IPS-15b (cell line): Measurements from ENCODE around the gene CXCL11.

Experiments
- H3K27me3 ChIP-seq: one replicate; pipeline ENCODE4 v1.6.1; 2013; ENCODE audit warnings: low read length; ENCODE audit not compliant: control insufficient read depth, insufficient read depth
- H3K36me3 ChIP-seq: one replicate; pipeline ENCODE4 v1.6.1; 2013; ENCODE audit warnings: low read length; ENCODE audit not compliant: control insufficient read depth, insufficient read depth
- H3K4me1 ChIP-seq: one replicate; pipeline ENCODE4 v1.6.1; 2013; ENCODE audit warnings: mild to moderate bottlenecking, low read length; ENCODE audit not compliant: control insufficient read depth, insufficient read depth
- H3K4me3 ChIP-seq: one replicate; pipeline ENCODE4 v1.5.1; 2013; ENCODE audit warnings: low read depth, low read length
- H3K9ac ChIP-seq: one replicate; pipeline ENCODE4 v1.6.1; 2013; ENCODE audit warnings: low read depth, mild to moderate bottlenecking, low read length
- H3K9me3 ChIP-seq: one replicate; pipeline ENCODE4 v1.6.1; 2013; ENCODE audit warnings: mild to moderate bottlenecking, low read length; ENCODE audit not compliant: control insufficient read depth, insufficient read depth

The CXCL11 gene

DNA sequence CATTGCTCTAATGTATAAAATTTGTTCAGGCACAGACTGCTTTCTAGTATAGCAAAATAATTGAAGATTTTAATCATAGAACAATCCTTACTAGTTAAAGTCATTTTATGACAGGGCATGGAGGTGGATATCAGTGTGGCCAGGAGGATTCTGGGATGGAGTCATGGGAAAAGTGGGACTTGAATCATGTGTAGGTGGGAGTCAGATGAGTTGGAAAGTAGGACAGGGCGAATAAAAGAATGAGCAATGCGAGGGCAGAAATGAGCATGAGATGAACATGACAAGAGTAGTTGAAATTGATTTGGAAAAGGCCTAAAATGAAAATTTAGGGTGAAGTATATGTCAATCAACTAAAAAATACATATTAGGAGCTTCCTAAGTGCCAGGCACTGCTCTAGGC lies 37.9 kb downstream of the CXCL11 start:
- H3K27me3 ChIP-seq = peaks cover 4% of the 10 kb centered on the region
- no peak overlapping the region for H3K9ac ChIP-seq
- no peaks in the 10 kb centered on the region for H3K9me3 ChIP-seq
- no peak overlapping the region for H3K4me3 ChIP-seq
- H3K4me1 ChIP-seq = no peaks in the 10 kb centered on the region
- H3K36me3 ChIP-seq = no peaks in the 10 kb centered on the region

- H3K36me3 ChIP-seq = no peaks in the 10 kb centered on the region
- H3K27me3 ChIP-seq = peaks cover 4% of the 10 kb centered on the region
- H3K4me3 ChIP-seq = no peak overlapping the region
- H3K4me1 ChIP-seq = no peaks in the 10 kb centered on the region
- no peak overlapping the region for H3K9ac ChIP-seq
- no peaks in the 10 kb centered on the region for H3K9me3 ChIP-seq
Observed at GRCh38 chr4:75997081-75997480, 38.8 kb downstream of the CXCL11 start.

- no peak overlapping the region for H3K4me3 ChIP-seq
- no peak overlapping the region for H3K9ac ChIP-seq
- H3K9me3 ChIP-seq = no peaks in the 10 kb centered on the region
- H3K36me3 ChIP-seq = no peaks in the 10 kb centered on the region
- peaks cover 4% of the 10 kb centered on the region for H3K27me3 ChIP-seq
- no peaks in the 10 kb centered on the region for H3K4me1 ChIP-seq
Observed at GRCh38 chr4:75995727-75996126, 40.1 kb downstream of the CXCL11 start.

- peaks cover 4% of the 10 kb centered on the region for H3K27me3 ChIP-seq
- no peaks in the 10 kb centered on the region for H3K9me3 ChIP-seq
- H3K4me1 ChIP-seq = no peaks in the 10 kb centered on the region
- no peak overlapping the region for H3K4me3 ChIP-seq
- no peak overlapping the region for H3K9ac ChIP-seq
- no peaks in the 10 kb centered on the region for H3K36me3 ChIP-seq
Observed at GRCh38 chr4:75992462-75992861, 43.4 kb downstream of the CXCL11 start.

DNA sequence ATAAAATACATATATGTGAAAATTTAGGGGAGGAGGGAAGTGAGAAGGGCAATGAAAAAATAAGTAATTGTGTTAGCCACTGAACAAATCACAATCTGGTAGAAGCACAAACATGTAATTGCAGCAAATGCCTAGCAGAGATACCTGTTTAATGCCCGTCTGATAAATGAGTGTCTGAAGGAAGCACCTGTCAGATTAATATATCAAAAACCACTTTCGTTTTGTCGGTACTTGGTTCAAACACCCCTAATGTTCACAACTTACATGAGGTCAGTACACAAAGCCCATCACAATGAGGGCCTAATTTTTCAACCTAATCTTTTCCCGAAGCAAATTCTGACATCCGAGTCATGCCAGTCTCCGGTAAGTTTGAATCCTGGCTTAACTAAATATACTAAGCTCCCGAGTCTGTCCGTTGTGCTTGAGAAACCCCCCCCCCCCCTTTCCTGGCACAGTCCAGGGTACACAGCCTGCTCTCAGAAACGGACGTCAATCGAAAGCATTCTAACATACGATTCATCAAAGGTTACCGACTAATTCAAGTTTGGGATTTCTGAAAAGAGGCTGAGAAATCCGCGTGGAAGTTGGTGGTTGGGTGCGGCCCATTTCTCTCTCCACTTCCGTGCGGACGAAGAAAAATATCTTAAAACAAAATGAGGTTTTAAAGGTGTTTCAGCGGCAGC lies 45.9 kb downstream of the CXCL11 start:
- peak overlapping the region; percentile 63 for H3K9ac ChIP-seq
- H3K4me3 ChIP-seq = peak overlapping the region; percentile 88
- no peaks in the 10 kb centered on the region for H3K9me3 ChIP-seq
- peaks cover 4% of the 10 kb centered on the region for H3K27me3 ChIP-seq
- H3K4me1 ChIP-seq = no peaks in the 10 kb centered on the region
- peaks cover 2% of the 10 kb centered on the region for H3K36me3 ChIP-seq

DNA sequence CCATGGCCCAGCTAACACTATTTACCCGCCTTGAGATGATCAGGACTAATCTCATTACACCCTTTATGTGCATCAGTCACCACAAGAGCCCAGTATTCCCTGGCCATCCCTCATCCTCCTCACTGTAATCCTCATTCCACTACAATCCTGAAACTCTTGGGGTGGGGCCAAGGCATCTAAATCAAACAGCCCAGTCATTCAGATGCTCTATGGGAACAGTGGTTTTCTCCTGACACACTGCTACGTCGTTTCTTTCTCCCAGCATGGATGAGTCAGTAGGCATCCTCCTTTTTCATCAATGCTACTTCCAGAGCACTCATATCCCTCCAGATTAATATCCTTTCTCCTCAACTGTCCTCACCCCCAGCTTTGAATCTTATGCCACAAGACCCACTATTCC lies 50.8 kb downstream of the CXCL11 start:
- H3K36me3 ChIP-seq = peaks cover 9% of the 10 kb centered on the region
- H3K27me3 ChIP-seq = no peaks in the 10 kb centered on the region
- no peaks in the 10 kb centered on the region for H3K9me3 ChIP-seq
- no peaks in the 10 kb centered on the region for H3K4me1 ChIP-seq
- no peak overlapping the region for H3K4me3 ChIP-seq
- H3K9ac ChIP-seq = no peak overlapping the region
